Pancreas (tissue), 10 donors: Measurements from ENCODE around the gene CWH43. TPM values are rescaled to one million over a fixed set of nuclear protein-coding genes. Genes with fewer than 3 reads are reported as not detected.

Experiments
- ATAC-seq, 4 donors: fragments of 200-7000 bp; cut with Tn5 transposase; one replicate each; pipeline versions ENCODE4 v1.8.0 to v1.9.1; 2020; ENCODE audit warnings: mild to moderate bottlenecking in 4 of 4, moderate library complexity in 4 of 4
- DNase-seq, 6 donors: peaks; one replicate each; pipeline ENCODE4 v3.0.0-alpha.2; 2020
- FAIRE-seq: peaks from 2 replicates; lab custom pipeline; 2012; peaks lifted over from hg19 to GRCh38; lab: Jason Lieb, UNC
- H3K27ac ChIP-seq, 4 donors: fragments of 200-600 bp; sonication (generic); 1 replicate in 3 of 4; 2 replicates in 1 of 4; pipeline versions ENCODE4 v1.5.0 to v1.8.0; 2020
- H3K27me3 ChIP-seq, 4 donors: fragments of 200-600 bp; one replicate each; pipeline ENCODE4 v1.8.0; 2021
- H3K36me3 ChIP-seq, 3 donors: fragments of 200-600 bp; sonication (generic) in 1 of 3; one replicate each; pipeline versions ENCODE4 v1.5.0 to v1.8.0; 2020 to 2021
- H3K4me1 ChIP-seq, 3 donors: fragments of 200-600 bp; one replicate each; pipeline ENCODE4 v1.8.0; 2021
- H3K4me3 ChIP-seq, 4 donors: fragments of 200-600 bp; sonication (generic) in 2 of 4; one replicate each; pipeline versions ENCODE4 v1.5.0 to v1.8.0; 2020 to 2021
- H3K9me3 ChIP-seq, 4 donors: fragments of 200-600 bp; one replicate each; pipeline ENCODE4 v1.8.0; 2021
- CTCF ChIP-seq, 4 donors: fragments of 200-600 bp; sonication (generic) in 3 of 4; IDR thresholded peaks; one replicate each; pipeline versions ENCODE4 v1.5.0 to v1.8.0; 2021; ENCODE audit warnings: antibody characterized with exemption in 4 of 4
- WGBS, 2 donors: extraction: QIAGEN DNeasy Blood & Tissue Kit; methylation state at CpG; one replicate each; pipeline ENCODE4 v1.1.7; 2013; 5-methylcytosine and 5-hydroxymethylcytosine counted together
- intact Hi-C, 3 donors: fragments of 100-400 bp; cut with DNase I; formaldehyde crosslinking; loops; one replicate each; pipeline versions ENCODE4 v1.11.1 to v1.14.2; 2022
- polyA plus RNA-seq, 2 donors: library from polyadenylated mRNA; stranded (reverse); fragments of 200-250 nt; gene quantifications; one replicate each; pipeline ENCODE4 v1.2.3, GENCODE V29; 2013
- total RNA-seq, 6 donors: library from RNA; stranded (reverse); fragmentation: NEBNext Ultra II Directional in 4 of 6; extraction: Animal tissue kit (Norgen Biotek cat#: 25700) in 4 of 6; gene quantifications; one replicate each; pipeline versions ENCODE4 v1.2.1 to v1.2.4, GENCODE V29; 2021 to 2023
- donor health status: healthy with polysubstance abuse.
- donor health status: DM: no; HTN: no; CAD: no; lungs with moderate emphysema.
- donor health status: DM: no; HTN: no; CAD: no.
- donor health status: control.
- donor health status: control.
- donor health status: Bipolar disorder and iron deficiency.
- donor health status: DM: yes; HTN: yes; CAD: no.
- donor health status: DM: no; HTN: no; CAD: no.
- donor health status: DM: no; HTN: no; CAD: no.
- donor health status: DM: yes; HTN: yes; CAD: no.

CWH43 gene
- total RNA-seq (under 1 TPM in 1 of 6 donors, not detected in 5; 0.06 TPM), polyA plus RNA-seq (not detected)

DNA sequence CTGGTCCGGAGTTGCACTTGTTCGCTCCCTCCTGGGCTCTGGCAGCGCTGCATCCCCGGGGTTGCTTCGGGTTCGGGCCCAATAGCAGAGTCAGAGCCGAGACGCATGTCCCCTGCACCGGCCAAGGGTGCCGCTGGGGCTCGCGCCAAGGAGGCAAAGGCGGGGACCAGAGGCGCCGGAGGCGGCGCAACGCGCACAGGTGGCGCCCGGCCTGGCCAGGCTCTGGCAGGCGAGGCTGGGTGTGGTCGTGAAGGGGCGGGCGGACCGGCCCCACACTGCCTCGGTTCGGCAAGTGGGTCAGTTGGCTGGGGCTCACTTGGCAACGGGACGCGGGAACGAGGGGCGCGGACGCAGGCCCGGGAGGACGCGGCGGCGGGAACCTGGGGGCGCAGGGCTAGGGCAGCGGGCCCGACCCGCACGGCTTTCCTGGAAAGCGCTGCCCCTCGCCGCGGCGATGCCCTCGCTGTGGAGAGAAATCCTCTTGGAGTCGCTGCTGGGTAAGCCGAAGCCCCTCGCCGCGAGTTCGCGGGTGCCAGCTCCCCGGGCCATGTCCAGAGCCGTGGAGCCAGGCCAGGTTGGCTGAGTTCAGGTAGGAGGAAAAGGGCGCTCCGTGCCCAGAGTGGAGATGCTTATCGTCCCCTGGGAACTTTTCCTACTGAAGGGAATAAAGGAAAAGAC is at the start of gene CWH43:
Gene CWH43, plus strand, starts transcription at position 300 of the 678 bp plus-strand sequence. Its CDS starts 155 bp downstream, at position 455.
- H3K4me3 ChIP-seq: peak within 1 kb of the TSS in 2 of 4 donors; percentile 8 to 25
- H3K27ac ChIP-seq: no peak within 1 kb of the TSS
- intact Hi-C loops: no loop called here
- DNase-seq: peak in 2 of 6 donors; percentile 57 to 61
- H3K4me1 ChIP-seq: no peaks in the 10 kb centered on the region
- H3K9me3 ChIP-seq: no peaks in the 10 kb centered on the region
- H3K36me3 ChIP-seq: no peaks in the 10 kb centered on the region
- ATAC-seq: peak in 2 of 4 donors; percentile 25 to 64
- peaks cover 0 to 31% (median 6%) of the 10 kb centered on the region in 4 donors for H3K27me3 ChIP-seq
- TF ChIP-seq CTCF (IDR thresholded peaks at IDR 0.05): no peak
- FAIRE-seq: no peak
- WGBS, 2 donors: 1 to 2% methylated on average over 47 to 63 of the region's 63 CpGs

- Histone ChIP-seq H3K27me3 (no peaks in the 10 kb centered on the region), H3K36me3 (no peaks in the 10 kb centered on the region), H3K4me3 (no peak overlapping the region), H3K4me1 (no peaks in the 10 kb centered on the region), H3K27ac (no peak overlapping the region), H3K9me3 (no peaks in the 10 kb centered on the region)
- no peak for ATAC-seq
- intact Hi-C loops: no loop called here
- WGBS, 2 donors: 62 to 76% methylated on average over 2 of the region's 2 CpGs
- DNase-seq: no peak
- no peak for TF ChIP-seq CTCF (IDR thresholded peaks at IDR 0.05)
- FAIRE-seq: no peak
Measured at GRCh38 chr4:48937033-48937432, 49.0 kb upstream of the CWH43 start.

DNA sequence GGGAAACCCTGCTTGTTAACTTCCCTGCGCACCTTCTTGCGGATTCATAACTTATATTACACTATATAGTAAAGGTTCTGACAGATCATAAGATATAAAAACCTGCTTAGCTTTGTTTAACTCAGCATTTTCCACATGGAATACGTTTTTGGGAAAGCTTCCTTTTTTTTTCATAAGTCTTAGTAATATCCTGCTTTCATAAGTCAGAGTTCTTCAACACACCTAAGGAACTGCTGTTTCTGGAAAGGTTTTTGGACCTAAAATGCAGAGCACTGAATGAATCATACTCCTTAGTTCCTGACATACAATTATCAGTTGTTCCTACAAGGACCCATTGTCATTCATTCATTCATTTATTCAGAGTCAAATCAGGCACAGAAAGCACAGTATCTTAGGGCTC is 47.2 kb upstream of the CWH43 start:
- Histone ChIP-seq H3K4me1 (no peaks in the 10 kb centered on the region), H3K36me3 (no peaks in the 10 kb centered on the region), H3K27ac (no peak overlapping the region), H3K27me3 (no peaks in the 10 kb centered on the region), H3K9me3 (no peaks in the 10 kb centered on the region), H3K4me3 (no peak overlapping the region)
- WGBS, 2 donors: 76 to 79% methylated on average over 3 of the region's 3 CpGs
- ATAC-seq: no peak
- no peak for DNase-seq
- intact Hi-C loops: no loop called here
- no peak for TF ChIP-seq CTCF (IDR thresholded peaks at IDR 0.05)
- FAIRE-seq: no peak

DNA sequence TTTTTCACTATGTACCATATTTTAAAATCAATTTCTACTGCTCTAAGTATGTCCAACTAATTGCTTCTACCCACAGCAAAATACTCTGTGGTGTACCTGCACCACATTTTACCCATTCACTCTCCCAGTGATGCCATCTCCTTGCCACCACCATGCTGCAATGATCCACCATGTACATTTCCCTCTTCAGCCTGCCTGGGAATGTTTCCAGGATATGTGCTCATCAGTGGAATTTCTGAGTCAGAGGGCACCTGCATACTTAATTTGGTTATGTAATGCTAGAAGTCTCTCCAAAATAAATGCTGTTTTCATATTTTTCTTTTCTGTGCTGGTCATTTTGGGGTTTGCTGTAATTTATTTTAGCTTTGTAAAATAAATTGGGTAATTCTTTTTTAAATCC is 46.3 kb upstream of the CWH43 start:
- Histone ChIP-seq H3K27ac (no peak overlapping the region), H3K27me3 (no peaks in the 10 kb centered on the region), H3K9me3 (no peaks in the 10 kb centered on the region), H3K4me1 (no peaks in the 10 kb centered on the region), H3K36me3 (no peaks in the 10 kb centered on the region), H3K4me3 (no peak overlapping the region)
- peak in 2 of 4 donors; percentile 48 to 56 for ATAC-seq
- intact Hi-C loops: no loop called here
- no peak for FAIRE-seq
- no peak for TF ChIP-seq CTCF (IDR thresholded peaks at IDR 0.05)
- peak in 1 of 6 donors; percentile 12 for DNase-seq

- Histone ChIP-seq H3K9me3 (no peaks in the 10 kb centered on the region), H3K4me3 (no peak overlapping the region), H3K27ac (no peak overlapping the region), H3K27me3 (no peaks in the 10 kb centered on the region), H3K4me1 (no peaks in the 10 kb centered on the region), H3K36me3 (no peaks in the 10 kb centered on the region)
- DNase-seq (no peak), FAIRE-seq (no peak), ATAC-seq (no peak)
- intact Hi-C loops: no loop called here
- TF ChIP-seq CTCF (IDR thresholded peaks at IDR 0.05): no peak
- WGBS, 2 donors: 30 to 54% methylated on average over 1 of the region's 1 CpG
Measured at GRCh38 chr4:48943387-48943786, 42.7 kb upstream of the CWH43 start.
